HepG2 (cell line): Measurements from ENCODE around the gene FAT1. TPM values are rescaled to one million over a fixed set of nuclear protein-coding genes. Genes with fewer than 3 reads are reported as not detected.
A peak's percentile ranks its signal among the peaks of the same experiment; 100 is the strongest.

Experiments
- BHLHE40 ChIP-seq: IDR thresholded peaks from 2 replicates; pipeline ENCODE4 v1.6.1; 2011; ENCODE audit warnings: low read length, improper control_type of control experiment
- BORCS8-MEF2B ChIP-seq: sonication (generic); formaldehyde crosslinking; IDR thresholded peaks from 2 replicates; pipeline ENCODE4 v1.8.0; 2022; ENCODE audit warnings: mild to moderate bottlenecking, missing genetic modification reagents
- CEBPZ ChIP-seq: IDR thresholded peaks from 2 replicates; pipeline ENCODE4 v1.6.1; 2012; ENCODE audit warnings: low read length, improper control_type of control experiment
- ELF3 ChIP-seq: IDR thresholded peaks from 2 replicates; pipeline ENCODE4 v1.6.1; 2016; ENCODE audit warnings: missing genetic modification reagents, missing compliant biosample characterization
- FLYWCH1 ChIP-seq: sonication (generic); formaldehyde crosslinking; IDR thresholded peaks from 2 replicates; pipeline ENCODE4 v1.8.1; 2023; ENCODE audit warnings: mild to moderate bottlenecking, missing genetic modification reagents
- FOSL2 ChIP-seq: sonication (generic); formaldehyde crosslinking; IDR thresholded peaks from 2 replicates; pipeline ENCODE4 v1.4.0; 2020; ENCODE audit warnings: missing genetic modification reagents
- GTF3A ChIP-seq: sonication (generic); formaldehyde crosslinking; conservative IDR thresholded peaks from 2 replicates; pipeline ENCODE4 v1.4.0; 2020; ENCODE audit warnings: mild to moderate bottlenecking, missing genetic modification reagents
- HMGXB4 ChIP-seq, 2 experiments: sonication (generic) in 1 of 2; formaldehyde crosslinking in 1 of 2; IDR thresholded peaks; 2 replicates each; pipeline versions ENCODE4 v1.4.0 to v1.6.1; 2018 to 2020; ENCODE audit warnings: missing genetic modification reagents in 2 of 2, borderline replicate concordance in 1 of 2, low read depth in 1 of 2, mild to moderate bottlenecking in 1 of 2, missing biosample characterization in 1 of 2
- IRF2 ChIP-seq: IDR thresholded peaks from 2 replicates; pipeline ENCODE4 v1.6.1; 2018; ENCODE audit warnings: missing genetic modification reagents, missing compliant biosample characterization
- KLF16 ChIP-seq, 2 experiments: sonication (generic) in 1 of 2; formaldehyde crosslinking in 1 of 2; IDR thresholded peaks; 2 replicates each; pipeline versions ENCODE4 v1.6.1 to v1.8.0; 2016 to 2023; ENCODE audit warnings: missing genetic modification reagents in 2 of 2, missing compliant biosample characterization in 1 of 2
- POLR2G ChIP-seq: fragments of 200-400 bp; formaldehyde crosslinking; IDR thresholded peaks from 2 replicates; pipeline ENCODE4 v1.6.1; 2018; ENCODE audit warnings: mild to moderate bottlenecking, low read depth, low read length, moderate library complexity
- RFX5 ChIP-seq: IDR thresholded peaks from 2 replicates; pipeline ENCODE4 v1.6.1; 2011; ENCODE audit warnings: low read depth, low read length, improper control_type of control experiment
- SP1 ChIP-seq, 2 experiments: fragments of 450-650 bp in 1 of 2; sonication (generic) in 1 of 2; formaldehyde crosslinking in 1 of 2; IDR thresholded peaks; 2 replicates each; pipeline versions ENCODE4 v1.4.0 to v1.6.1; 2016 to 2020; ENCODE audit warnings: missing genetic modification reagents in 1 of 2
- THAP7 ChIP-seq: sonication (generic); formaldehyde crosslinking; IDR thresholded peaks from 2 replicates; pipeline ENCODE4 v1.8.1; 2023; ENCODE audit warnings: mild to moderate bottlenecking, missing genetic modification reagents
- ZBTB20 ChIP-seq: sonication (generic); formaldehyde crosslinking; IDR thresholded peaks from 2 replicates; pipeline ENCODE4 v1.8.1; 2023; ENCODE audit warnings: missing genetic modification reagents, low read depth, mild to moderate bottlenecking, borderline replicate concordance
- ZBTB21 ChIP-seq: sonication (generic); formaldehyde crosslinking; IDR thresholded peaks from 2 replicates; pipeline ENCODE4 v1.4.0; 2020; ENCODE audit warnings: missing genetic modification reagents
- ZBTB7B ChIP-seq: sonication (generic); formaldehyde crosslinking; IDR thresholded peaks from 2 replicates; pipeline ENCODE4 v1.4.0; 2020; ENCODE audit warnings: missing genetic modification reagents
- ZC3H13 ChIP-seq: sonication (generic); formaldehyde crosslinking; IDR thresholded peaks from 2 replicates; pipeline ENCODE4 v1.8.1; 2023; ENCODE audit warnings: mild to moderate bottlenecking, missing genetic modification reagents, moderate library complexity
- ZGPAT ChIP-seq: IDR thresholded peaks from 2 replicates; pipeline ENCODE4 v1.6.1; 2016; ENCODE audit warnings: mild to moderate bottlenecking
- ZNF276 ChIP-seq: sonication (generic); formaldehyde crosslinking; IDR thresholded peaks from 2 replicates; pipeline ENCODE4 v1.4.0; 2020; ENCODE audit warnings: mild to moderate bottlenecking, low read depth, missing genetic modification reagents
- ZNF672 ChIP-seq: sonication (generic); formaldehyde crosslinking; IDR thresholded peaks from 2 replicates; pipeline ENCODE4 v1.8.1; 2022; ENCODE audit warnings: missing genetic modification reagents
- polyA plus RNA-seq, 8 experiments: library from polyadenylated mRNA; depleted of rRNA in 3 of 8; stranded (reverse) in 7 of 8; unstranded in 1 of 8; fragments of >200 nt; fragmentation: Illumina TruSeq in 4 of 8; extraction: Trizol in 4 of 8; gene quantifications; 2 replicates each; pipeline versions ENCODE4 v1.2.1 to v1.2.3, GENCODE V29; 2011 to 2016; ENCODE audit warnings: low read depth in 4 of 8, missing spikeins in 1 of 8, mixed read lengths in 1 of 8; ENCODE audit not compliant: insufficient read depth in 1 of 8
- total RNA-seq, 5 experiments: library from RNA; depleted of rRNA; stranded (reverse); fragments of >200 nt; fragmentation: Illumina TruSeq; extraction: Trizol; gene quantifications; 2 replicates each; pipeline ENCODE4 v1.2.3, GENCODE V29; 2016; ENCODE audit warnings: low read depth in 1 of 5

FAT1 gene
- total and polyA plus RNA-seq, 2 of the 13 experiments (the other 11 are each of a cell fraction or from before 2014, with no cell fraction given), result 185 to 216 TPM

GRCh38 chr4:186749611-186750281 is 26.1 kb upstream of the FAT1 start (continued):
- TF ChIP-seq SP1 (IDR thresholded peaks at IDR 0.05) (no peak), SP1 (CRISPR knock-in tag; IDR thresholded peaks at IDR 0.05) (no peak), KLF16 (CRISPR knock-in tag; IDR thresholded peaks at IDR 0.05) (no peak), ZBTB21 (0 out of 2 replicates have a peak, but pooled peaks have one; percentile 17), CEBPZ (no peak), ZNF672 (CRISPR knock-in tag) (no peak), BORCS8-MEF2B (CRISPR knock-in tag) (no peak), ZGPAT (CRISPR knock-in tag) (no peak), BHLHE40 (no peak), HMGXB4 (CRISPR knock-in tag; IDR thresholded peaks at IDR 0.05; ENCODE audit: borderline replicate concordance in 1 of 2, low read depth in 1 of 2) (no peak; a peak in 1 of 4 replicates), RFX5 (no peak), ZC3H13 (no peak), THAP7 (no peak), FLYWCH1 (no peak), ZBTB7B (CRISPR knock-in tag) (peak; percentile 63; the same call in 1 of the 2 replicates), IRF2 (CRISPR knock-in tag) (no peak), ELF3 (CRISPR knock-in tag) (peak; percentile 89), ZBTB20 (CRISPR knock-in tag) (no peak), FOSL2 (CRISPR knock-in tag) (peak; percentile 40; the same call in 1 of the 2 replicates), ZNF276 (CRISPR knock-in tag) (no peak), POLR2G (no peak), GTF3A (no peak)
